K562 (cell line): Measurements from ENCODE around the gene ST7. TPM values are rescaled to one million over a fixed set of nuclear protein-coding genes. Genes with fewer than 3 reads are reported as not detected.

Experiments
- CBFA2T3 ChIP-seq: fragments of 450-650 bp; IDR thresholded peaks from 2 replicates; pipeline ENCODE4 v1.6.1; 2017
- CBX1 ChIP-seq: sonication (generic); IDR thresholded peaks from 2 replicates; pipeline ENCODE4 v1.6.1; 2016; ENCODE audit warnings: antibody characterized with exemption, low read depth, mild to moderate bottlenecking
- CSDE1 ChIP-seq, 2 experiments: fragments of 450-650 bp; IDR thresholded peaks; 2 replicates each; pipeline ENCODE4 v1.6.1; 2016; ENCODE audit warnings: mild to moderate bottlenecking in 1 of 2
- DNMT1 ChIP-seq: fragments of 450-650 bp; IDR thresholded peaks from 2 replicates; pipeline ENCODE4 v1.6.1; 2016; ENCODE audit warnings: antibody characterized with exemption, mild to moderate bottlenecking
- HIVEP1 ChIP-seq: fragments of 250-450 bp; sonication (Bioruptor Pico); IDR thresholded peaks from 2 replicates; pipeline ENCODE4 v1.4.0; 2020; ENCODE audit warnings: mild to moderate bottlenecking
- L3MBTL2 ChIP-seq: fragments of 450-650 bp; IDR thresholded peaks from 2 replicates; pipeline ENCODE4 v1.6.1; 2016; ENCODE audit warnings: mild to moderate bottlenecking, moderate library complexity
- MAFK ChIP-seq: IDR thresholded peaks from 2 replicates; pipeline ENCODE4 v1.6.1; 2011; ENCODE audit warnings: low read length, improper control_type of control experiment
- MEIS2 ChIP-seq: fragments of 450-650 bp; IDR thresholded peaks from 2 replicates; pipeline ENCODE4 v1.6.1; 2014; ENCODE audit warnings: mild to moderate bottlenecking; ENCODE audit not compliant: partially characterized antibody
- MTA3 ChIP-seq: fragments of 450-650 bp; formaldehyde crosslinking; IDR thresholded peaks from 2 replicates; pipeline ENCODE4 v1.6.1; 2017; ENCODE audit warnings: mild to moderate bottlenecking, borderline replicate concordance
- NUFIP1 ChIP-seq: fragments of 450-650 bp; IDR thresholded peaks from 2 replicates; pipeline ENCODE4 v1.6.1; 2018; ENCODE audit not compliant: partially characterized antibody
- OTX1 ChIP-seq: fragments of 450-650 bp; formaldehyde crosslinking; IDR thresholded peaks from 2 replicates; pipeline ENCODE4 v1.4.0; 2022; ENCODE audit warnings: mild to moderate bottlenecking
- RBM15 ChIP-seq: fragments of 200-400 bp; formaldehyde crosslinking; IDR thresholded peaks from 2 replicates; pipeline ENCODE4 v1.6.1; 2018; ENCODE audit warnings: mild to moderate bottlenecking, low read length, moderate library complexity; ENCODE audit not compliant: insufficient read depth
- RBM25 ChIP-seq: fragments of 200-400 bp; formaldehyde crosslinking; IDR thresholded peaks from 2 replicates; pipeline ENCODE4 v1.6.1; 2018; ENCODE audit warnings: low read length, low read depth, moderate library complexity; ENCODE audit not compliant: severe bottlenecking
- RCOR1 ChIP-seq, 2 experiments: IDR thresholded peaks; 2 replicates each; pipeline ENCODE4 v1.6.1; 2012; ENCODE audit warnings: low read depth in 2 of 2, low read length in 2 of 2, borderline replicate concordance in 1 of 2, improper control_type of control experiment in 1 of 2
- RUNX1 ChIP-seq: sonication (generic); IDR thresholded peaks from 2 replicates; pipeline ENCODE4 v1.6.1; 2016; ENCODE audit warnings: antibody characterized with exemption, low read depth
- SIN3B ChIP-seq: fragments of 450-650 bp; IDR thresholded peaks from 2 replicates; pipeline ENCODE4 v1.6.1; 2017; ENCODE audit warnings: low read depth, mild to moderate bottlenecking, moderate library complexity
- SMARCA4 ChIP-seq: fragments of 450-650 bp; IDR thresholded peaks from 2 replicates; pipeline ENCODE4 v1.6.1; 2016
- SNAPC5 ChIP-seq: fragments of 250-450 bp; sonication (Bioruptor Pico); IDR thresholded peaks from 2 replicates; pipeline ENCODE4 v1.8.0; 2021; ENCODE audit warnings: moderate library complexity, mild to moderate bottlenecking, inconsistent platforms
- STAG1 ChIP-seq: sonication (generic); formaldehyde crosslinking; IDR thresholded peaks from 2 replicates; pipeline ENCODE4 v1.5.0; 2020; ENCODE audit warnings: missing genetic modification reagents, borderline replicate concordance
- STAT5B ChIP-seq: fragments of 250-450 bp; sonication (Bioruptor Pico); IDR thresholded peaks from 2 replicates; pipeline ENCODE4 v1.8.0; 2021; ENCODE audit warnings: mild to moderate bottlenecking, inconsistent platforms
- ZFP30 ChIP-seq: fragments of 250-450 bp; sonication (Bioruptor Pico); IDR thresholded peaks from 2 replicates; pipeline ENCODE4 v1.8.0; 2022; ENCODE audit warnings: moderate library complexity, mild to moderate bottlenecking, inconsistent platforms, borderline replicate concordance
- ZNF146 ChIP-seq: IDR thresholded peaks from one replicate; pipeline ENCODE4 v1.6.1; 2018; ENCODE audit warnings: missing compliant biosample characterization; ENCODE audit not compliant: unreplicated experiment
- ZNF347 ChIP-seq: fragments of 450-650 bp; formaldehyde crosslinking; IDR thresholded peaks from 2 replicates; pipeline ENCODE4 v1.4.0; 2020; ENCODE audit warnings: low read depth, mild to moderate bottlenecking, moderate library complexity
- ZNF41 ChIP-seq: fragments of 250-450 bp; sonication (Bioruptor Pico); conservative IDR thresholded peaks from 2 replicates; pipeline ENCODE4 v1.4.0; 2020; ENCODE audit warnings: mild to moderate bottlenecking
- polyA plus RNA-seq, 8 experiments: library from polyadenylated mRNA; depleted of rRNA in 4 of 8; stranded (reverse) in 5 of 8; unstranded in 3 of 8; fragments of >200 nt; fragmentation: Nextera tagmentation in 2 of 8; fragmentation: Illumina TruSeq in 1 of 8; extraction: Ambion mirVana in 2 of 8; extraction: Trizol in 1 of 8; gene quantifications; 2 replicates each; pipeline versions ENCODE4 v1.2.1 to v1.2.3, GENCODE V29; 2011 to 2014; ENCODE audit warnings: inconsistent platforms in 1 of 8, missing spikeins in 1 of 8
- total RNA-seq, 7 experiments: library from RNA; depleted of rRNA in 6 of 7; stranded (reverse); fragments of >200 nt in 6 of 7; fragmentation: Illumina TruSeq in 2 of 7; extraction: Trizol in 2 of 7; gene quantifications; 2 replicates each; pipeline versions ENCODE4 v1.2.1 to v1.2.3, GENCODE V29; 2011 to 2021; ENCODE audit warnings: low replicate concordance in 1 of 7
- TF ChIP-seq, protein P1 (sequence below): IDR thresholded peaks from 2 replicates; pipeline ENCODE4 v1.6.1; 2011; ENCODE audit warnings: borderline replicate concordance, low read depth, mild to moderate bottlenecking, moderate library complexity, low read length; ENCODE audit not compliant: insufficient read depth, poor library complexity, severe bottlenecking
- TF ChIP-seq, protein P2 (sequence below): fragments of 450-650 bp; IDR thresholded peaks from 2 replicates; pipeline ENCODE4 v1.6.1; 2016
- TF ChIP-seq, protein P3 (sequence below): IDR thresholded peaks from 2 replicates; pipeline ENCODE4 v1.6.1; 2011; ENCODE audit not compliant: insufficient read length; ENCODE audit errors: extremely low read depth

ST7 gene
- total and polyA plus RNA-seq, 9 of the 15 experiments (the other 6 are each of a cell fraction or from before 2014, with no cell fraction given), result 23.9 to 56.3 (median 36.9) TPM

DNA sequence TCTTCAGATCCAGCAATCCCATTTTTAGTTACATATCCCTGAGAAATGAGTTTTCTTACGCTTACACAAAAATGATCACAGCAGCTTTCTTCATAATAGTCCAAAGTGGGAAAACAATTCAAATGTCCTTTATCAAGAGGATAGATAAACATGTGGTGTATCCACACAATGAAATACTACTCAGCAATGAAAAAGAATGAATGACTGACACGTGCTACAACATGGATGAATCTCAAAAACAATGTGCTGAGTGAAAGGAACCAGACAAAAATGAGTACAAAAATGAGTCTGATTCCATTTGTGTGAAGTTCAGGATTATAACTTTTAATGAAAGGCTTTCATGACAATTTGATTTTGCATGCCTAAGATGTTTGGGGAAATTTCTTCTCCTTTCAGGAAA is 230.4 kb downstream of the ST7 start (continued):
- TF ChIP-seq SIN3B (no peak), NUFIP1 (no peak), SNAPC5 (CRISPR knock-in tag) (no peak), SMARCA4 (no peak), CSDE1 (IDR thresholded peaks at IDR 0.05) (no peak), RCOR1 (IDR thresholded peaks at IDR 0.05; ENCODE audit: borderline replicate concordance in 1 of 2, low read depth in 2 of 2, low read length in 2 of 2) (no peak), RBM25 (peak; percentile 40), RUNX1 (no peak), RBM15 (no peak), STAG1 (CRISPR knock-in tag) (no peak), MAFK (no peak), STAT5B (CRISPR knock-in tag) (no peak), CBFA2T3 (no peak), MEIS2 (no peak), ZFP30 (CRISPR knock-in tag) (no peak), HIVEP1 (CRISPR knock-in tag) (no peak), ZNF41 (CRISPR knock-in tag) (no peak), L3MBTL2 (no peak), CBX1 (no peak), ZNF146 (CRISPR knock-in tag) (peak; percentile 86), MTA3 (no peak), DNMT1 (no peak), ZNF347 (no peak), OTX1 (CRISPR knock-in tag) (no peak)
- TF ChIP-seq, protein P1, sequence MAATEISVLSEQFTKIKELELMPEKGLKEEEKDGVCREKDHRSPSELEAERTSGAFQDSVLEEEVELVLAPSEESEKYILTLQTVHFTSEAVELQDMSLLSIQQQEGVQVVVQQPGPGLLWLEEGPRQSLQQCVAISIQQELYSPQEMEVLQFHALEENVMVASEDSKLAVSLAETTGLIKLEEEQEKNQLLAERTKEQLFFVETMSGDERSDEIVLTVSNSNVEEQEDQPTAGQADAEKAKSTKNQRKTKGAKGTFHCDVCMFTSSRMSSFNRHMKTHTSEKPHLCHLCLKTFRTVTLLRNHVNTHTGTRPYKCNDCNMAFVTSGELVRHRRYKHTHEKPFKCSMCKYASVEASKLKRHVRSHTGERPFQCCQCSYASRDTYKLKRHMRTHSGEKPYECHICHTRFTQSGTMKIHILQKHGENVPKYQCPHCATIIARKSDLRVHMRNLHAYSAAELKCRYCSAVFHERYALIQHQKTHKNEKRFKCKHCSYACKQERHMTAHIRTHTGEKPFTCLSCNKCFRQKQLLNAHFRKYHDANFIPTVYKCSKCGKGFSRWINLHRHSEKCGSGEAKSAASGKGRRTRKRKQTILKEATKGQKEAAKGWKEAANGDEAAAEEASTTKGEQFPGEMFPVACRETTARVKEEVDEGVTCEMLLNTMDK, result no peak
- TF ChIP-seq, protein P2, sequence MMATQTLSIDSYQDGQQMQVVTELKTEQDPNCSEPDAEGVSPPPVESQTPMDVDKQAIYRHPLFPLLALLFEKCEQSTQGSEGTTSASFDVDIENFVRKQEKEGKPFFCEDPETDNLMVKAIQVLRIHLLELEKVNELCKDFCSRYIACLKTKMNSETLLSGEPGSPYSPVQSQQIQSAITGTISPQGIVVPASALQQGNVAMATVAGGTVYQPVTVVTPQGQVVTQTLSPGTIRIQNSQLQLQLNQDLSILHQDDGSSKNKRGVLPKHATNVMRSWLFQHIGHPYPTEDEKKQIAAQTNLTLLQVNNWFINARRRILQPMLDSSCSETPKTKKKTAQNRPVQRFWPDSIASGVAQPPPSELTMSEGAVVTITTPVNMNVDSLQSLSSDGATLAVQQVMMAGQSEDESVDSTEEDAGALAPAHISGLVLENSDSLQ, result peak; percentile 21; the same call in 1 of the 2 replicates
- TF ChIP-seq, protein P3, sequence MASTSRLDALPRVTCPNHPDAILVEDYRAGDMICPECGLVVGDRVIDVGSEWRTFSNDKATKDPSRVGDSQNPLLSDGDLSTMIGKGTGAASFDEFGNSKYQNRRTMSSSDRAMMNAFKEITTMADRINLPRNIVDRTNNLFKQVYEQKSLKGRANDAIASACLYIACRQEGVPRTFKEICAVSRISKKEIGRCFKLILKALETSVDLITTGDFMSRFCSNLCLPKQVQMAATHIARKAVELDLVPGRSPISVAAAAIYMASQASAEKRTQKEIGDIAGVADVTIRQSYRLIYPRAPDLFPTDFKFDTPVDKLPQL, result no peak
